ENCODE measurements around the gene SETD1A.

The SETD1A gene

DNA sequence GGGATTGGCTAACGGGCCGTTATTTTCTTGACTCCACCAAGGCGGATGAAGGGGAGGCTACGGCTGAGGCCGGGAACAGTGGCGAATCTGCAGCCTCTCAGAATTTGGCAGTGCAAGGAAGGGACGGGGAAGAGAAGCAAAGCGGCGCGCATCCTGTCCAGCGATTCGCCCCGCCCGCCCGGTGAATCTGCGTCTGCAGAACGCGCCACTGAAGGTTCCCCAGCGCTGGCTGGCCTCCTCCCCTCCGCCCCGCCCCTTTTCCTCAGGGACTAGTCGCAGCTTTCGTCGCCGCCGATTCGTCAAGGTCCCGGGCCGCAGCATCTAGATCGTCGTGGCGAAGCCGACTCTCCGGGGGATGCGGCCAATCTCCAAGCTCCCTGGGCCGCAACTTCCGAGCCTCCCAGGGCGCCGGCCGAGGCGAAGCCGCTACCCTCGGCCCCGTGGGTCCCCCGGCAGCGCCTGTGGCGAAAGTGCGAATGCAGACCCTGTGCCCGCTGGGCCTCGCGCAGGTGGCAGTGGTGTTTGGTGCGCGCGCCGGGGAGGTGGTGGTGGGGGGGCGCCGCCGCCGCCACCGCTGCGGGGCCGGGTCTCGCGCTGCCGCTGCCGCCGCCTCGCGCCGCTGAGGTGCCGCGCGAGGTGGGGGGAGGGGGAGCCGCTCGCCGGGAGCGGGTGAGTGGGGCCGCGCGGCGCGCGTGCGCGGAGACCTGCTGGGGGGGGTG, at the start of gene SETD1A:
Gene SETD1A, plus strand, starts transcription at position 299 of the 719 bp plus-strand sequence. CDS start 978 bp downstream, outside the sequence.
- no peaks in the 10 kb centered on the region for H3K9me3 Mint-ChIP-seq
- H3K4me1 Mint-ChIP-seq = peaks cover 32% of the 10 kb centered on the region
- H3K27ac Mint-ChIP-seq = peak within 1 kb of the TSS; percentile 99
- no peaks in the 10 kb centered on the region for H3K27me3 Mint-ChIP-seq
- peak within 1 kb of the TSS; percentile 93 for H3K4me3 Mint-ChIP-seq
- ATAC-seq = peak; percentile 75
- peaks cover 27% of the 10 kb centered on the region for H3K36me3 Mint-ChIP-seq (ENCODE audit: low read depth)
- peak; percentile 98 for DNase-seq

DNA sequence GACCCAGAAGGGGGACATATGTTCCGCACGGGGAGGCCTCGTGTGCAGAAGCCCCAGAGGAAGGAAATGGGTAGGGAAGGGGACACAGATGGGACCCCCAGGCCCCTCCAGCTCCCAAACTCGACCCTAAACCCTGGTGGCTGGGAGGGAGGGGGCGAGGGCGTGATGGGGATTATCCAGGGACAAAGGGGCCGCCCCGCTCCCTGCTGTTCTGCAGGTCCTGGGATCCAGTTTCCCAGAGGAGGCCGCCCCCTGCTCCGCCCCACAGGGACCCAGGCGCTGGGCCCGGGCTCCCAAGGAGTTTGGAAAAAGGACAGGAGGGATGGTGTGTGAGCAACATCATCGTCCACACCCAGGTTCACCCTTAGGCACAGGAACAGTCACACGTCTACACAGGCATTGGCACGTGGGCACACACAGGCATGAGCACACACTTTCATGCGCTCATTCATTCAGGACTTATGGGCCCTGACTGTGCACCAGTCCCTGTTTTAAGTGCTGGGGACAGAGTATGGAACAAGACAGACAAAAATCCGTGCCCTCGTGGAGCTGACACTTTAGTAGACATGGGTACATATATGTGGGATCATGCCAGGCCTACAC, 47.0 kb upstream of the SETD1A start:
- ATAC-seq = no peak
- DNase-seq = no peak
- Mint-ChIP-seq H3K4me3 (no peak overlapping the region), H3K4me1 (peaks cover 3% of the 10 kb centered on the region), H3K36me3 (ENCODE audit: low read depth) (no peaks in the 10 kb centered on the region), H3K27me3 (no peaks in the 10 kb centered on the region), H3K9me3 (no peaks in the 10 kb centered on the region), H3K27ac (no peak overlapping the region)

DNA sequence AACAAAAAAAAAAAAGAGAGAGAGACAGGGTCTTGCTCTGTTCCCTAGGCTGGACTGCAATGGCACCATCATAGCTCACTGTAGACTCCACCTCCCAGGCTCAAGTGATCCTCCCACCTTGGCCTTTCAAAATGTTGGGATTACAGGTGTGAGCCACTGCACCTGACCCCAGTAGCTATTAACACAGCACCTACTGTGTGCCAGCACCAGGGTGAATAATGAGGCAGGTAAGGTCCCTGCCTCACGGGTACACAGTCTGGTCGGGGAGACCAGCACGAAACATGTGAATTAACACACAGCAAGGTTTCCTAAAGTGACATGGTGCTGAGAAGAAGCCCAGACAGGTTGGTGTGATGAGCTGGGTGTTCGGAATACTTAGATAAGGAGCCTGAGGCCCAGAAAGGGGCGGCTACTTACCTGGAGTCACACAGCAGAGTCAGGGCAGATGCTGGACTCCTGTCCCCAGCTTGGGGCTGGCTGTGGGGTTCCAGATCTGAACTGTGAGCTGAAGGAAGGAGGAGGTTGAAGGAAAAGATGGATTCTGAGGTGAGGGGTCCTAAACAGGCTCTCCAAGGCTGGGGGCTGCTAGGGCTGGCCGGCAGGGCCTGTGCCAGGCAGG, 44.7 kb upstream of the SETD1A start:
- Mint-ChIP-seq H3K27ac (no peak overlapping the region), H3K9me3 (no peaks in the 10 kb centered on the region), H3K27me3 (no peaks in the 10 kb centered on the region), H3K4me1 (peaks cover under 1% of the 10 kb centered on the region), H3K4me3 (no peak overlapping the region), H3K36me3 (ENCODE audit: low read depth) (no peaks in the 10 kb centered on the region)
- DNase-seq = no peak
- ATAC-seq = no peak

DNA sequence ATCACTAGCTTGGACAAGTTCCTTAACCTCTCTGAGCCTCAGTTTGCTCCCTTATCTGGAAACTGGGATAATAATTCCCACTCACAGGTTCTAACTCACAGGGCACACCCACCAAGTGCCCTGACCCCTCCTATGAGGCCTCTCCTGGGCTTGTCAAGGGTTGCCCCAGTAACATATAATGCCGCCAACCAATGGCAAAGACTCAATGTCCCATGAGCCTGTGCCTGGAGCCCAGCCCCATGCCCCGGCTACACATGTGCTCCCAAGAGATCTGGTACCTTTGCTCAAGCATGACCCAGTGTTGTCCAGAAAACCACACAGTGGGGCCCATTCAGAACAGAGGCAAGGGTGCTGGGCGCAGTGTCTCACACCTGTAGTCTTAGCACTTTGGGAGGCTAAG, 42.7 kb upstream of the SETD1A start:
- Mint-ChIP-seq H3K4me3 (no peak overlapping the region), H3K27ac (no peak overlapping the region), H3K27me3 (no peaks in the 10 kb centered on the region), H3K9me3 (no peaks in the 10 kb centered on the region), H3K36me3 (ENCODE audit: low read depth) (no peaks in the 10 kb centered on the region), H3K4me1 (no peaks in the 10 kb centered on the region)
- ATAC-seq (no peak), DNase-seq (no peak)

DNA sequence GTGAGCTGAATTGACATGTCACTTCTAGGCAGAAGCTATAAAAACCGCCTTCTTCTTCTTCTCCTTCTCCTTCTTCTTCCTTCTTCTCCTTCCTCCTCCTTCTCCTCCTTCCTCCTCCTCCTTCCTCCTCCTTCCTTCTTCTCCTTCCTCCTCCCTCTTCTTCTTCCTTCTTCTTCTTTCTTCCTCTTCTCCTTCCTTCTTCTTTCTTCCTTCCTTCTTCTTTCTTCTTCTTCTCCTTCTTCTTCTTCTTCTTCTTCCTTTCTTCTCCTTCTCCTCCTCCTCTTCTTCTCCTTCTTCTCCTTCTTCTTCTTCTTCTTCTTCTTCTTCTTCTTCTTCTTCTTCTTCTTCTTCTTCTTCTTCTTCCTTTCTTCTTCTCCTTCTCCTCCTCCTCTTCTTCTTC, 38.9 kb upstream of the SETD1A start:
- Mint-ChIP-seq H3K27ac (no peak overlapping the region), H3K4me1 (peaks cover 6% of the 10 kb centered on the region), H3K4me3 (no peak overlapping the region), H3K36me3 (ENCODE audit: low read depth) (no peaks in the 10 kb centered on the region), H3K27me3 (no peaks in the 10 kb centered on the region), H3K9me3 (no peaks in the 10 kb centered on the region)
- ATAC-seq (no peak), DNase-seq (no peak)

DNA sequence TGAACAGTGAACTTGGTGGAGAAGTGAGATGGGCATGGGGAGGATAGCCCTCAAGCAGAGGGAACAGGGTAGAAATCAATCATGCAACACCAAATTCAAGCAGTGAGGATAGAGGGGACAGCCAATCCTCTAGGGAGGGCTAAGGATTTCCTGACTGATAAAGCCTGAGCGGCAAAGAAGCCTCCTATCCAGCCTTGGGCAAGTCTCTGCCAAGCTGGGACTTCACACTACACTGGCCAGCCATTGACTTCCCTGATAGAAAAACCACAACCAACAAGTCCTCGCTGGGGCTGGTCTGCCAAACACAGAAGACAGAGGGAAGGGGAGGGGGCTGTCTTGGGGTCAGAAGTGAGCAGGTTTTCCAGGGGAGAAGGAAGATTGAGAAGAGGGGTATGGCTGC, 36.7 kb upstream of the SETD1A start:
- no peaks in the 10 kb centered on the region for H3K9me3 Mint-ChIP-seq
- peaks cover under 1% of the 10 kb centered on the region for H3K36me3 Mint-ChIP-seq (ENCODE audit: low read depth)
- no peak for ATAC-seq
- DNase-seq = no peak
- no peak overlapping the region for H3K27ac Mint-ChIP-seq
- peaks cover 10% of the 10 kb centered on the region for H3K4me1 Mint-ChIP-seq
- peak overlapping the region; percentile 21 for H3K4me3 Mint-ChIP-seq
- no peaks in the 10 kb centered on the region for H3K27me3 Mint-ChIP-seq

DNA sequence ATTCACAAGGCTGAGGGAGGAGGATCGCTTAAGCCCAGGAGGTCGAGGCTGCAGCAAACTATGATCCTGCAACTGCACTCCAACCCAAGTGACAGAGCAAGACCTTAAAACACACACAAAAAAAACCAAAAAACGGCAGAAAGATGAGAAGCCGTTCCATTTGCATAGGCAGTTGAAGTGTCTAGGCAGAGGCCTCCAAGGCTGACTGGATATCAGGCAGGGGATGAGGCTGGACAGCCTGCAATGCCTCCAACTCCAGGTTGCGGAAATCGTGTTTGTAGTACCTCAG, 36.2 kb upstream of the SETD1A start:
- H3K36me3 Mint-ChIP-seq (ENCODE audit: low read depth) = peaks cover 2% of the 10 kb centered on the region
- peak overlapping the region; percentile 99 for H3K27ac Mint-ChIP-seq
- no peak for DNase-seq
- H3K4me3 Mint-ChIP-seq = peak overlapping the region; percentile 97
- H3K27me3 Mint-ChIP-seq = no peaks in the 10 kb centered on the region
- H3K9me3 Mint-ChIP-seq = no peaks in the 10 kb centered on the region
- no peak for ATAC-seq
- peaks cover 13% of the 10 kb centered on the region for H3K4me1 Mint-ChIP-seq

DNA sequence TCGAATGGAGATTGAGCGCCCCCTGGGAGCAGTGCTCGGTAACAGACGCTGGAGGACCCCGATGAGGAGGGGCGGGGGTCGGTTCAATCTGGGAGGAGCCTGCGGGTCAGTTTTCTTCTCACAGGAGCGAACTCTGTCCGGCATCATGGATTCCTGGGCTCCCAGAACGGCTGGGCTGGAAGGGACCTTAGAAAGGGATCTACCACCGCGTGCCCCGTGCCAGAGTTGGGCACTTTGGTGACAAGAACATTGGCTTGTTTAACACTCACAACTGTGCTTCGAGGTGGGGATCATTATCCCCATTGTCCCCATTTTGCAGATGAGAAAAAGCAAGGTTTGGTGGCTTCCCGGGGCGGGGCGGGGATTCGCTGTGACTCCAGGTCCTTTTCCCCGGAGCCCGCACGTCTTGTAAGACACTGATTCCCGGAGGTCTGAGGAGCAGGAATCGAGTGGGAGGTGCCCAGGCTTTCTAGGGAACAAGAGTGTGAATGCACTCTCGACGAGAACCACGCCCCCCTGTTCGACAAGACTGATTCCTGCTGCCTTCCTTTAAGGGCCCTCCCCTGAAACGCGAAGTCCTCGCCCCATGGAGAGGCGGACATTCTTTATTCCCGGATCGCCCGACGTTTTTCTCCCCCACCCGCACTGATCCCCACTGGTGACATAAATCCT, 35.7 kb upstream of the SETD1A start:
- peaks cover 2% of the 10 kb centered on the region for H3K36me3 Mint-ChIP-seq (ENCODE audit: low read depth)
- peak overlapping the region; percentile 97 for H3K4me3 Mint-ChIP-seq
- ATAC-seq (no peak), DNase-seq (peak; percentile 90)
- no peaks in the 10 kb centered on the region for H3K9me3 Mint-ChIP-seq
- H3K27ac Mint-ChIP-seq = peak overlapping the region; percentile 99
- H3K27me3 Mint-ChIP-seq = no peaks in the 10 kb centered on the region
- H3K4me1 Mint-ChIP-seq = peaks cover 13% of the 10 kb centered on the region

DNA sequence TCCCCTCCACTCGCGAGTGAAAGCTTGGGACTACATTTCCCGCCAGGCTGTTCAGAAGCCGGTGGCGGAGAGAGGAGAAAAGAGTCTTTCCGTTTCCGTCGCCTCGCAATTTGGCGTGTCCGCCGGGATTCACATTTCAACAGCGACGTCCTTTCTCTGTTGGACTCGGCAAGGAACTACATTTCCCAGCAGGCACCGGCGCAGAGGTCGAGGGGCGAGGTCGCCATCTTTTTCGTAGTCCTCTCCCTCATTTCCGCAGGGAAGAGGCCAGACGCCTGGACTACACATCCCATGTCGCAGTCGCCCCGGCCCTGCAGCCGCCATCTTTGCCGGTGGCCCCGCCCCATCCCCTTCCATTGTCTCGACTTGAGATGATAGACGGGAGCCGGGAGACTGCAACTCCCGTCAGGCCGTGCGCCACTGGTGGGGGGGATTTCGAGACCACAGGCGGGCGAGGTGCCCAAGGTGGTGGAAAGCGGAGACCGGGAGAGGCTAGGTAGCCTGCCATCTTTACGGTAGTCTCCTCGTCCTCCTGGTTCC, 35.1 kb upstream of the SETD1A start:
- Mint-ChIP-seq H3K4me3 (peak overlapping the region; percentile 97), H3K36me3 (ENCODE audit: low read depth) (peaks cover 2% of the 10 kb centered on the region), H3K4me1 (peaks cover 13% of the 10 kb centered on the region), H3K9me3 (no peaks in the 10 kb centered on the region), H3K27me3 (no peaks in the 10 kb centered on the region), H3K27ac (peak overlapping the region; percentile 99)
- ATAC-seq (peak; percentile 84), DNase-seq (peak; percentile 99)

DNA sequence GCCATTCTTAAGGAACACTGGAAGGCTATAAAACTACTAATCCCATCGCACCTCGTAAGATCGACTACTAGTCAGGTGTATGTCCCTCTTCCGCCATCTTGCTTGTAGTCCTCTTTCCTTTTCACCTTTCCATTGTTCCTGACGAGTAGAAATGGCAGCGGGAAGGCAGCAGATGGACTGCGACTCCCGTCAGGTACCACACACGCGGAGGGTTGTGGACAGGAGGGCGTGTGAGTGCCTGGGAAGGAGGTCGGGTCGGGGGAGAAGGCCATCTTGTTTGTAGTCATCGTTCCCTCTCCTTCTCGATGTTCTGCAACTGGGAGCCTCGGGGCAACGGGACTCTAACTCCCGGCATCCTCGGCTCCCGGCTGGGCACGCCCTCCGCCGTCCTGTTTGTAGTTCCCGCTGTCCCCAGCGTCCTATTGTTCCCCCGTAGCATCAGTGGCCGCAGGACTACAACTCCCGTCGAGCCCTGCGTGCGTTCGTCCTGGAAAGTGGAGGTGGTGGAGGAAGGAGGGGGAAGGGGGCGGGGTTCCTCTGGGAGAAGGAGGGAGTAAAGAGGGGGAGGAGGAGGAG, 34.5 kb upstream of the SETD1A start:
- DNase-seq (peak; percentile 97), ATAC-seq (peak; percentile 79)
- Mint-ChIP-seq H3K36me3 (ENCODE audit: low read depth) (peaks cover 2% of the 10 kb centered on the region), H3K27me3 (no peaks in the 10 kb centered on the region), H3K27ac (peak overlapping the region; percentile 99), H3K4me3 (peak overlapping the region; percentile 97), H3K4me1 (peaks cover 13% of the 10 kb centered on the region), H3K9me3 (no peaks in the 10 kb centered on the region)

DNA sequence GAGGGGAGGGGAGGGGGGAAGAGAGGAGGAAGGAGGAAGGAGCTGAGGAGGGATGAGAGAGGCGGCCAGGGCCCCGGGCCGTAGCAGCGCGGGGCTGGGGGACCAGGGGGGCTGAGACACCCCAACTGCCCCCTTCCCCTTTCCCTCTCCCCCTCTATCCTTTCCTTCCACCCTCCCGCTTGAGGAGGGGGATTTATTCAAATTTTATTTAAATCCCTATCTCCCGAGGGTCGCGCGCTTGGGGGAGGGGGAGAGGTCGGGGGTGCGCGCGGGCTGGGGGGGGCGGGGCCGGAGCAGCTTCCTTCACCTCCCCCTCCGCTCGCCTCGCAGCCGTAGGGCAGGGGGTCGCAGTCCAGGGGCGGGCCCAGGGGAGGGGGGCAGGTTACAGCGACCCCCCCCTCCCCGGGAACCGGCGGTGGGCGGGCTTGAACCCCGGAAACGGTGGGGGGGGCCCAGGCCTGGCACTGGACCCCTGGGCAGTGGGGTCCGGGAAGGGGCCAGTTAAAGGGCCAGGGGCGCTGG, 33.9 kb upstream of the SETD1A start, which contains the start of gene FBXL19:
Gene FBXL19, plus strand, starts transcription at position 19 of the 522 bp plus-strand sequence. CDS start 2,183 bp downstream, outside the sequence.
- DNase-seq (no peak), ATAC-seq (no peak)
- H3K4me1 Mint-ChIP-seq = peaks cover 13% of the 10 kb centered on the region
- peaks cover 2% of the 10 kb centered on the region for H3K36me3 Mint-ChIP-seq (ENCODE audit: low read depth)
- H3K27ac Mint-ChIP-seq = peak within 1 kb of the TSS; percentile 99
- H3K9me3 Mint-ChIP-seq = no peaks in the 10 kb centered on the region
- peak within 1 kb of the TSS; percentile 97 for H3K4me3 Mint-ChIP-seq
- no peaks in the 10 kb centered on the region for H3K27me3 Mint-ChIP-seq

DNA sequence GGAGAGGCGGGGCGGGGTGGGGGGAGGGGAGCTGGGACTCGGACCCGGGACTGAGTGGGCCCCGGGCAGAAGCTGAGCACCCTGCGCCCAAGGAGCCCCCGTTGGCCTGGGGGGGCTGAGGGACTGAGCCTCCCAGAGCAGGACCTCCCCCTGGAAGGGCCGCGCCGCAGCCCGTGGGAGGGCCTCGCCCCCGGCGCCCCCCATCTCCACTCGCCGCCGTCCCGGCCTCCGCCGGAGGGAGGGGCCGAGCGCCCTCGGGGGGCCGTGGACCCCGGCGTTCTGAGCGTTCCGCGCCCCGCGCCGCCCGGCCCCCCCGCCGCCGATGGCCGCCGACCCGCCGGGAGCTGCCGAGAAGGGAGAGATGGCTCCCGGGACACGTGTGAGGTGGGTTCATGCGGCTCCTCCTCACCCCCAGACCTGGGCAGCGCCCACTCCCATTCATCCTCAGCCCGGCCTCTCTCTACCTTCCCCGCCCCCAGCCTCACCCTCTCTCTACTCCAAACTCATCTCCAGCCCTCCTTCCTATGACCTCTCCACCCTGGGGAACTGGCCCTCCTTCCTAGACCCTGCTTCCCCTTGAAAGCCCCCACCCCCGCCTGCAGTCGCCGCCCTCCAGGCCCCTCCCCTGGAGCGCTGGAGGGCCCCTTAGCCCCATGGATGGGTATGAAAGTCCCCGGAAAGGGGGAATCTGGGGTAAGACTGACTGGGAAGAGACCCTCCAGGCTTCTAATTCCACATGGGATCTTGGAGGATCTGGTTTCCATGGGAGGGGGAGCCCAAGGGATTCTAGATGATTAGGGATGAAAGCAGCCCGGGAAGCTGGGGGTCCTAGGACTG, 33.3 kb upstream of the SETD1A start:
- H3K27me3 Mint-ChIP-seq = no peaks in the 10 kb centered on the region
- DNase-seq (no peak), ATAC-seq (no peak)
- H3K4me1 Mint-ChIP-seq = peaks cover 13% of the 10 kb centered on the region
- peak overlapping the region; percentile 18 for H3K27ac Mint-ChIP-seq
- H3K36me3 Mint-ChIP-seq (ENCODE audit: low read depth) = peaks cover 2% of the 10 kb centered on the region
- H3K9me3 Mint-ChIP-seq = no peaks in the 10 kb centered on the region
- H3K4me3 Mint-ChIP-seq = peak overlapping the region; percentile 77

DNA sequence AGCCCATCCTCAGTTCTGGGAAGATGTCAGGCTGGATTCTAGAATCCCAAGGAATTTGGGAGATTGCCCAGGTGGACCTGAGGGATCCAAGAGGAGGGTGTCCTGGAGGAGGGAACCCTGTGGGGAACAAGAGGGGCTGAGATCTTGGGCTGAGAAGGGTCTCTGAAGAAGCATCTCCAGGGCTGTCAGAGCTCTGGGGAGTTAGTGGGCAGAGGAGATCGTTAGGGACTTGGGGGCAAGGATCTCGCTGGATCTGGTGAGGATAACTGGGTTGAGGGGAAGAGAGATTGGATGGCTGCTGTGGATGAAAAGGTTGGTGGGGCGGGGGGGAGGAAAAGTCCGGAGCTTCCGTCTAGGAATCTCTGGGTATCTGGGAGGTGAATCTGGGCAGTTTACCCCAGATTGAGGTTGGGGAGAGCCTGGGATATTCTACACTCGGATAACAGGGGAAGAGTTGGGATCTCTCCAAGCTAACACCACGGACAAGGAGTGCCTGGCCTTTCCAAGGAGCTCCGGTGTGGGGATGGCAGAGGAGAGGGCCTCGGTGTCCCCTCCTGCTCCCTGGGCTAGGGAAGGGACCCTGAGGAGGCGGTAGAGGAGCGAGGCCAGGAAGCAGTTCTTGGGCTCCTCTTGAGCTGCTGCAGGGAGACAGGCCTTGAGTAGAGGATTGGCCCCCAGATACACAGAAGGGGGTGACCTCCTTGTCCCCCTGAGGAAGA, 32.5 kb upstream of the SETD1A start:
- H3K27ac Mint-ChIP-seq = peak overlapping the region; percentile 8
- H3K4me3 Mint-ChIP-seq = peak overlapping the region; percentile 77

More for the DNA sequence above, 32.5 kb upstream of the SETD1A start:
- H3K4me1 Mint-ChIP-seq = peaks cover 13% of the 10 kb centered on the region
- no peaks in the 10 kb centered on the region for H3K27me3 Mint-ChIP-seq
- ATAC-seq (no peak), DNase-seq (no peak)
- H3K36me3 Mint-ChIP-seq (ENCODE audit: low read depth) = peaks cover 2% of the 10 kb centered on the region
- no peaks in the 10 kb centered on the region for H3K9me3 Mint-ChIP-seq
